Kidney (tissue), 14 donors: ENCODE data around the gene RPP21. TPM values are rescaled to one million over a fixed set of nuclear protein-coding genes. Genes with fewer than 3 reads are reported as not detected.

Experiments
- DNase-seq, 5 donors: peaks; one replicate each; pipeline ENCODE4 v3.0.0-alpha.2; 2013 to 2020
- FAIRE-seq: peaks from 2 replicates; lab custom pipeline; 2012; peaks lifted over from hg19 to GRCh38; lab: Jason Lieb, UNC
- H3K27ac ChIP-seq, 2 donors: one replicate each; pipeline ENCODE4 v1.7.0; 2013; ENCODE audit warnings: low read depth in 2 of 2, low read length in 2 of 2, inconsistent platforms in 1 of 2
- H3K27me3 ChIP-seq: one replicate; pipeline ENCODE4 v1.7.1; 2013; ENCODE audit warnings: low read length, inconsistent platforms; ENCODE audit not compliant: control insufficient read depth, insufficient read depth
- H3K36me3 ChIP-seq, 3 donors: one replicate each; pipeline versions ENCODE4 v1.7.0 to v1.7.1; 2013; ENCODE audit warnings: low read length in 3 of 3, control low read depth in 1 of 3, inconsistent platforms in 1 of 3; ENCODE audit not compliant: insufficient read depth in 3 of 3, control insufficient read depth in 2 of 3
- H3K4me1 ChIP-seq, 3 donors: one replicate each; pipeline versions ENCODE4 v1.7.0 to v1.7.1; 2013; ENCODE audit warnings: low read length in 3 of 3, inconsistent platforms in 1 of 3, low read depth in 1 of 3; ENCODE audit not compliant: control insufficient read depth in 2 of 3, insufficient read depth in 2 of 3
- H3K4me3 ChIP-seq, 3 donors: one replicate each; pipeline versions ENCODE4 v1.7.0 to v1.8.1; 2013; ENCODE audit warnings: low read length in 3 of 3, control low read depth in 1 of 3, inconsistent platforms in 1 of 3
- H3K9ac ChIP-seq, 3 donors: one replicate each; pipeline versions ENCODE4 v1.7.0 to v1.7.1; 2013; ENCODE audit warnings: low read length in 3 of 3, control low read depth in 1 of 3, inconsistent platforms in 1 of 3
- H3K9me3 ChIP-seq, 3 donors: one replicate each; pipeline versions ENCODE4 v1.7.0 to v1.7.1; 2013; ENCODE audit warnings: low read length in 3 of 3, control low read depth in 1 of 3, inconsistent platforms in 1 of 3; ENCODE audit not compliant: control insufficient read depth in 2 of 3, insufficient read depth in 1 of 3
- intact Hi-C: fragments of 100-400 bp; cut with DNase I; formaldehyde crosslinking; loops from one replicate; pipeline ENCODE4 v1.11.1; 2022
- polyA plus RNA-seq: library from polyadenylated mRNA; stranded (reverse); fragments of 350-450 nt; fragmentation: Illumina TruSeq; extraction: RNeasy Lipid Tissue Mini Kit (QIAGEN cat#74804); gene quantifications from one replicate; pipeline ENCODE4 v1.2.3, GENCODE V29; 2014; ENCODE audit warnings: low read depth, low replicate concordance; ENCODE audit not compliant: insufficient read depth
- total RNA-seq: library from RNA; stranded (reverse); fragmentation: NEBNext Ultra II Directional; extraction: Animal tissue kit (Norgen Biotek cat#: 25700); gene quantifications from one replicate; pipeline ENCODE4 v1.2.1, GENCODE V29; 2021
- TF ChIP-seq, protein P1 (sequence below): IDR thresholded peaks from 3 replicates; pipeline ENCODE4 v1.5.1; 2012; ENCODE audit warnings: mild to moderate bottlenecking, moderate library complexity, borderline replicate concordance; ENCODE audit not compliant: insufficient read depth; ENCODE audit errors: extremely low read depth
- donor health status: control.
- donor health status: control.
- donor health status: control.
- donor health status: control.
- donor health status: control.
- donor health status: DM: yes; HTN: yes; CAD: no.
- donor health status: Normal renal cell carcinoma (clear cell type).

Gene RPP21
- total and polyA plus RNA-seq, 2 donors from 2014 or later = 34.5 to 73.9 TPM

DNA sequence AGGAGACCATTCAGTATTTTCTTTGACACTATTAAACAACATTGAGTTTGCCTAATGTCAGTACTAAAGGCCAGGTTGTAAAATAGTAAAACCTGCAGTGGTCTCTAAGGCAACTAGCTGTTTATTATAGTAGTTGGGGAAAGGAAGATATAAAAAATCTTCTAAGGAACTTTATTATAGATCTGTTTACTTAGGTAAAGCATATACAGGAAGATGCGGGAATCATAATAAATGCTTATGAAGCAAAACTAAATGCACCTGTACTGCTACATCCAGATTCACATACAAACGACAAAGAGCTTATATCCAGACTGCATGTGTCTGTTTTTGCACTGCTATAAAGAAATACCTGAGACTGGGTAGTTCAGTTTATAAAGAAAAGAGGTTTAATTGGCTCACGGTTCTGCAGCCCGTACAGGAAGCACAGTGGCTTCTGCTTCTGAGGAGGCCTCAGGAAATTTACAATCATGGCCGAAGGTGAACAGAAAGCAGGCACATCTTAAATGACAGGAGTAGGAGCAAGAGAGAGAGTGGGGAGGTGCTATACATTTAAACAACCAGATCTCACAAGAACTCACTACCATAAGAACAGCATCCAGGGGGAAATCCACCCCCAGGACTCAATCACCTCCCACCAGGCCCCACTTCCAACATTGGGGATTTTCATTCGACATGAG is 26.9 kb upstream of the RPP21 start:
- DNase-seq (no peak), FAIRE-seq (no peak)
- H3K27ac ChIP-seq = no peak overlapping the region
- no peak overlapping the region for H3K9ac ChIP-seq
- H3K27me3 ChIP-seq = no peaks in the 10 kb centered on the region
- H3K36me3 ChIP-seq = peaks cover 0 to 15% (median under 1%) of the 10 kb centered on the region in 3 donors
- H3K9me3 ChIP-seq = no peaks in the 10 kb centered on the region
- no peak overlapping the region for H3K4me3 ChIP-seq
- intact Hi-C loops = no loop called here
- TF ChIP-seq, protein P1, sequence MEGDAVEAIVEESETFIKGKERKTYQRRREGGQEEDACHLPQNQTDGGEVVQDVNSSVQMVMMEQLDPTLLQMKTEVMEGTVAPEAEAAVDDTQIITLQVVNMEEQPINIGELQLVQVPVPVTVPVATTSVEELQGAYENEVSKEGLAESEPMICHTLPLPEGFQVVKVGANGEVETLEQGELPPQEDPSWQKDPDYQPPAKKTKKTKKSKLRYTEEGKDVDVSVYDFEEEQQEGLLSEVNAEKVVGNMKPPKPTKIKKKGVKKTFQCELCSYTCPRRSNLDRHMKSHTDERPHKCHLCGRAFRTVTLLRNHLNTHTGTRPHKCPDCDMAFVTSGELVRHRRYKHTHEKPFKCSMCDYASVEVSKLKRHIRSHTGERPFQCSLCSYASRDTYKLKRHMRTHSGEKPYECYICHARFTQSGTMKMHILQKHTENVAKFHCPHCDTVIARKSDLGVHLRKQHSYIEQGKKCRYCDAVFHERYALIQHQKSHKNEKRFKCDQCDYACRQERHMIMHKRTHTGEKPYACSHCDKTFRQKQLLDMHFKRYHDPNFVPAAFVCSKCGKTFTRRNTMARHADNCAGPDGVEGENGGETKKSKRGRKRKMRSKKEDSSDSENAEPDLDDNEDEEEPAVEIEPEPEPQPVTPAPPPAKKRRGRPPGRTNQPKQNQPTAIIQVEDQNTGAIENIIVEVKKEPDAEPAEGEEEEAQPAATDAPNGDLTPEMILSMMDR = no peak
- H3K4me1 ChIP-seq = peaks cover 0 to 2% (median 0%) of the 10 kb centered on the region in 3 donors

DNA sequence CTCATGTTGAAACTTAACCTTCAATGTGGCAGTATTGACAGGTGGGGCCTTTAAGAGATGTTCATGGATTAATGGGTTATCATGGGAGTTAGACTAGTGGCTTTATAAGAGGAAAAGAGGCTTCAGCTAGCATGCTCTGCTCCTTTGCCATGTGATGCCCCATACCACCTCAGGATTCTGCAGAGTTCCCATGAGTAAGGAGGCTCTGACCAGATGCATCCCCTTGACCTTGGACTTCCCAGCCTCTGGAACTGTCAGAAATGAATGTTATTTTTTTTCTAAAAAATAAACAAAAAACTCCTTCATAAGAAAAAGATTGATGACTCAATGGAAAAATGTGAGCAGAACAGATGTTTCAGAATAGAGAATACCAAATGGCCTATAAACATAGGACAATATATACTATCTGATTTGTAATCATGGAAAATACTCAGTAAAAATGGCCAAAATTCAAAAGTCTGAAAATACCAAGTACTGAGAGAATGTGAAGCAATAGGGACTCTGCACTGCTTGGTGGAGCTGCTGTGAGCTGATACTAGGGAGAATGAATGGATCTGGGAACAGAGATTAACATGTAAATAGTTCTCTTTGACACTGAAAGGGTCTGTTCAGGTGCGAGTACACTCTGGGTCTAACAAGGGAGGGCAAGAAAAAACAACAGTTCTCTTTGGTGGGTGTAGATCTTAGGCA is 25.7 kb upstream of the RPP21 start:
- H3K9ac ChIP-seq = no peak overlapping the region
- peaks cover 0 to 10% (median 0%) of the 10 kb centered on the region in 3 donors for H3K36me3 ChIP-seq
- DNase-seq (no peak), FAIRE-seq (no peak)
- no peak overlapping the region for H3K27ac ChIP-seq
- H3K9me3 ChIP-seq = no peaks in the 10 kb centered on the region
- TF ChIP-seq, protein P1 = no peak
- no peaks in the 10 kb centered on the region for H3K27me3 ChIP-seq
- peaks cover 0 to 2% (median 0%) of the 10 kb centered on the region in 3 donors for H3K4me1 ChIP-seq
- intact Hi-C loops = no loop called here
- no peak overlapping the region for H3K4me3 ChIP-seq

DNA sequence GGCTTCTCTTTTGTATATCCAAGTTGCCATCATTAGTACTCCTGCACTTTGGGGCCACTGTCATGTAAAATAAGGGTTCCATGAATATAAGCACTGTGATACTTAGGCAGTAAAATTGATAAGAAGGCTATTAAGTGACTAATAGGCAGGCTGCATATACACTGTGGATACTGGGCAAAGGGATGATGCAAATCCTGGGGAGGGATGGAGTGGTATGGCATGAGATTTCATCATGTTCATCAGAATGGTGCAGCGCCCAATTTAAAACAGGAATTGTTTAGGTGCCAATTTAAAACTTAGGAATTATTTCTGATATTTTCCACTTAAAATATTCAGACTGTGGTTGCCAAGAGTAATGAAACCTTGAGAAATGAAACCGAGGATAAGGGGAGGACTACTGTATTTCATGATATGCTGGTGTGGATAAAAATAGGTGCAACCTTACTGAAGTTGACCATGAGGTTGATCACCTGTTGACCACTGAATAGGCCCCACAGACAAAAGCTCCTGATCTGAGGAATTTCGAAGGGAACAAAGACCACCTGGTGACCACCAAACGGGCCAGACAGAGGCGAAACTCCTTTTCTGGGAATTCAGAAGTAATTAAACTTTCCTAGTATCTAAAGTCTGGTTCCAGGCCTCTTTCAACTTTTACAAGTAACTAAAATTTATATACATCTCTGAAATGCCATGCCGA is 23.1 kb upstream of the RPP21 start:
- H3K27ac ChIP-seq = no peak overlapping the region
- no peaks in the 10 kb centered on the region for H3K27me3 ChIP-seq
- H3K4me1 ChIP-seq = peaks cover 0 to 13% (median 0%) of the 10 kb centered on the region in 3 donors
- H3K36me3 ChIP-seq = peaks cover 0 to 2% (median 0%) of the 10 kb centered on the region in 3 donors
- H3K9me3 ChIP-seq = no peaks in the 10 kb centered on the region
- FAIRE-seq (no peak), DNase-seq (no peak)
- TF ChIP-seq, protein P1 = no peak
- intact Hi-C loops = no loop called here
- no peak overlapping the region for H3K9ac ChIP-seq
- no peak overlapping the region for H3K4me3 ChIP-seq
